Measurements from ENCODE around the gene ELP1. TPM values are rescaled to one million over a fixed set of nuclear protein-coding genes. Genes with fewer than 3 reads are reported as not detected.

Gene ELP1
- total RNA-seq, 1 experiment from 2014 or later: 27.9 TPM

DNA sequence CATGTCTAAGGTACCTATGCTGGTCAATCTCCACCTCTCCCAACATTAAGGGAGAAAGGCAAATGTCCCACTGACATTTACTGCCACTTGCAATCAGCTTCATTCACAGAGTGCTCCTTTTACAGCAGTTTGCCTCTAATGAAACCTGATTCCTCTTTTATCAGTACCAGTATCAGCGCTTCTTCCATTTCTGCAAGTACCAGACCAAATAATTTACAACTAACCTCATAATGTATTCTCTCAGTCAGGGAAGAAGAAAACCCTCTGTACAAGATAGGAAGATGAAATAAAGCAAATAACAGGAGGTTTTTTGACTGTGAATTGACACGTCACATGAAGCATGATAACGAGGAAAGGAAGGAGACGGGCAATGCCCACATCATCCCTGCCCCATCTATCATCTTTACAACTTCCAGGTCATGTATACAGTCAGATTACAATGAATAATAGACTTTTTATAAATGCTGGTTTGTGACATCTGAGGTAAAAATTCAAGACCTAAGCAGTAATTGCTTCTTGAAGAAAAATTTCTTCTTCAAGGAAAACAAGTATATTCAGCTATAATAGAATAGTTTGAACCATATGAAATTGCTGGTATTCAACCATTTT, 22.2 kb upstream of the ELP1 start:
- no peak overlapping the region for H3K4me3 Mint-ChIP-seq
- ChIA-PET POLR2A (no interaction called here), CTCF (interaction anchor here (1.0 kb wide), 1 partner anchor 227 kb away, joined by 3 read pairs; no protein-coding TSS in a partner anchor)
- no peaks in the 10 kb centered on the region for H3K4me1 Mint-ChIP-seq
- H3K36me3 Mint-ChIP-seq: peaks cover 8% of the 10 kb centered on the region
- no peak for ATAC-seq
- H3K27me3 Mint-ChIP-seq (ENCODE audit: low read depth): no peaks in the 10 kb centered on the region
- TF ChIP-seq, protein P1, sequence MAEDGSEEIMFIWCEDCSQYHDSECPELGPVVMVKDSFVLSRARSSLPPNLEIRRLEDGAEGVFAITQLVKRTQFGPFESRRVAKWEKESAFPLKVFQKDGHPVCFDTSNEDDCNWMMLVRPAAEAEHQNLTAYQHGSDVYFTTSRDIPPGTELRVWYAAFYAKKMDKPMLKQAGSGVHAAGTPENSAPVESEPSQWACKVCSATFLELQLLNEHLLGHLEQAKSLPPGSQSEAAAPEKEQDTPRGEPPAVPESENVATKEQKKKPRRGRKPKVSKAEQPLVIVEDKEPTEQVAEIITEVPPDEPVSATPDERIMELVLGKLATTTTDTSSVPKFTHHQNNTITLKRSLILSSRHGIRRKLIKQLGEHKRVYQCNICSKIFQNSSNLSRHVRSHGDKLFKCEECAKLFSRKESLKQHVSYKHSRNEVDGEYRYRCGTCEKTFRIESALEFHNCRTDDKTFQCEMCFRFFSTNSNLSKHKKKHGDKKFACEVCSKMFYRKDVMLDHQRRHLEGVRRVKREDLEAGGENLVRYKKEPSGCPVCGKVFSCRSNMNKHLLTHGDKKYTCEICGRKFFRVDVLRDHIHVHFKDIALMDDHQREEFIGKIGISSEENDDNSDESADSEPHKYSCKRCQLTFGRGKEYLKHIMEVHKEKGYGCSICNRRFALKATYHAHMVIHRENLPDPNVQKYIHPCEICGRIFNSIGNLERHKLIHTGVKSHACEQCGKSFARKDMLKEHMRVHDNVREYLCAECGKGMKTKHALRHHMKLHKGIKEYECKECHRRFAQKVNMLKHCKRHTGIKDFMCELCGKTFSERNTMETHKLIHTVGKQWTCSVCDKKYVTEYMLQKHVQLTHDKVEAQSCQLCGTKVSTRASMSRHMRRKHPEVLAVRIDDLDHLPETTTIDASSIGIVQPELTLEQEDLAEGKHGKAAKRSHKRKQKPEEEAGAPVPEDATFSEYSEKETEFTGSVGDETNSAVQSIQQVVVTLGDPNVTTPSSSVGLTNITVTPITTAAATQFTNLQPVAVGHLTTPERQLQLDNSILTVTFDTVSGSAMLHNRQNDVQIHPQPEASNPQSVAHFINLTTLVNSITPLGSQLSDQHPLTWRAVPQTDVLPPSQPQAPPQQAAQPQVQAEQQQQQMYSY (CRISPR knock-in tag; IDR thresholded peaks at IDR 0.05): no peak
- TF ChIP-seq, protein P2, sequence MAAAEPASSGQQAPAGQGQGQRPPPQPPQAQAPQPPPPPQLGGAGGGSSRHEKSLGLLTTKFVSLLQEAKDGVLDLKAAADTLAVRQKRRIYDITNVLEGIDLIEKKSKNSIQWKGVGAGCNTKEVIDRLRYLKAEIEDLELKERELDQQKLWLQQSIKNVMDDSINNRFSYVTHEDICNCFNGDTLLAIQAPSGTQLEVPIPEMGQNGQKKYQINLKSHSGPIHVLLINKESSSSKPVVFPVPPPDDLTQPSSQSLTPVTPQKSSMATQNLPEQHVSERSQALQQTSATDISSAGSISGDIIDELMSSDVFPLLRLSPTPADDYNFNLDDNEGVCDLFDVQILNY (CRISPR knock-in tag; IDR thresholded peaks at IDR 0.05): no peak
- TF ChIP-seq ZNF263 (CRISPR knock-in tag; IDR thresholded peaks at IDR 0.05; ENCODE audit: low read depth) (no peak), ETV6 (CRISPR knock-in tag; IDR thresholded peaks at IDR 0.05) (no peak), MXD4 (CRISPR knock-in tag; IDR thresholded peaks at IDR 0.05; ENCODE audit: borderline replicate concordance) (no peak)
- TF ChIP-seq, protein P3, sequence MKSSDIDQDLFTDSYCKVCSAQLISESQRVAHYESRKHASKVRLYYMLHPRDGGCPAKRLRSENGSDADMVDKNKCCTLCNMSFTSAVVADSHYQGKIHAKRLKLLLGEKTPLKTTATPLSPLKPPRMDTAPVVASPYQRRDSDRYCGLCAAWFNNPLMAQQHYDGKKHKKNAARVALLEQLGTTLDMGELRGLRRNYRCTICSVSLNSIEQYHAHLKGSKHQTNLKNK (CRISPR knock-in tag; IDR thresholded peaks at IDR 0.05): no peak
- TF ChIP-seq, protein P4, sequence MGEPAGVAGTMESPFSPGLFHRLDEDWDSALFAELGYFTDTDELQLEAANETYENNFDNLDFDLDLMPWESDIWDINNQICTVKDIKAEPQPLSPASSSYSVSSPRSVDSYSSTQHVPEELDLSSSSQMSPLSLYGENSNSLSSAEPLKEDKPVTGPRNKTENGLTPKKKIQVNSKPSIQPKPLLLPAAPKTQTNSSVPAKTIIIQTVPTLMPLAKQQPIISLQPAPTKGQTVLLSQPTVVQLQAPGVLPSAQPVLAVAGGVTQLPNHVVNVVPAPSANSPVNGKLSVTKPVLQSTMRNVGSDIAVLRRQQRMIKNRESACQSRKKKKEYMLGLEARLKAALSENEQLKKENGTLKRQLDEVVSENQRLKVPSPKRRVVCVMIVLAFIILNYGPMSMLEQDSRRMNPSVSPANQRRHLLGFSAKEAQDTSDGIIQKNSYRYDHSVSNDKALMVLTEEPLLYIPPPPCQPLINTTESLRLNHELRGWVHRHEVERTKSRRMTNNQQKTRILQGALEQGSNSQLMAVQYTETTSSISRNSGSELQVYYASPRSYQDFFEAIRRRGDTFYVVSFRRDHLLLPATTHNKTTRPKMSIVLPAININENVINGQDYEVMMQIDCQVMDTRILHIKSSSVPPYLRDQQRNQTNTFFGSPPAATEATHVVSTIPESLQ (CRISPR knock-in tag; IDR thresholded peaks at IDR 0.05): no peak
- TF ChIP-seq, protein P5, sequence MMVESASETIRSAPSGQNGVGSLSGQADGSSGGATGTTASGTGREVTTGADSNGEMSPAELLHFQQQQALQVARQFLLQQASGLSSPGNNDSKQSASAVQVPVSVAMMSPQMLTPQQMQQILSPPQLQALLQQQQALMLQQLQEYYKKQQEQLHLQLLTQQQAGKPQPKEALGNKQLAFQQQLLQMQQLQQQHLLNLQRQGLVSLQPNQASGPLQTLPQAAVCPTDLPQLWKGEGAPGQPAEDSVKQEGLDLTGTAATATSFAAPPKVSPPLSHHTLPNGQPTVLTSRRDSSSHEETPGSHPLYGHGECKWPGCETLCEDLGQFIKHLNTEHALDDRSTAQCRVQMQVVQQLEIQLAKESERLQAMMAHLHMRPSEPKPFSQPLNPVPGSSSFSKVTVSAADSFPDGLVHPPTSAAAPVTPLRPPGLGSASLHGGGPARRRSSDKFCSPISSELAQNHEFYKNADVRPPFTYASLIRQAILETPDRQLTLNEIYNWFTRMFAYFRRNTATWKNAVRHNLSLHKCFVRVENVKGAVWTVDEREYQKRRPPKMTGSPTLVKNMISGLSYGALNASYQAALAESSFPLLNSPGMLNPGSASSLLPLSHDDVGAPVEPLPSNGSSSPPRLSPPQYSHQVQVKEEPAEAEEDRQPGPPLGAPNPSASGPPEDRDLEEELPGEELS (CRISPR knock-in tag; IDR thresholded peaks at IDR 0.05): no peak
- TF ChIP-seq, protein P6, sequence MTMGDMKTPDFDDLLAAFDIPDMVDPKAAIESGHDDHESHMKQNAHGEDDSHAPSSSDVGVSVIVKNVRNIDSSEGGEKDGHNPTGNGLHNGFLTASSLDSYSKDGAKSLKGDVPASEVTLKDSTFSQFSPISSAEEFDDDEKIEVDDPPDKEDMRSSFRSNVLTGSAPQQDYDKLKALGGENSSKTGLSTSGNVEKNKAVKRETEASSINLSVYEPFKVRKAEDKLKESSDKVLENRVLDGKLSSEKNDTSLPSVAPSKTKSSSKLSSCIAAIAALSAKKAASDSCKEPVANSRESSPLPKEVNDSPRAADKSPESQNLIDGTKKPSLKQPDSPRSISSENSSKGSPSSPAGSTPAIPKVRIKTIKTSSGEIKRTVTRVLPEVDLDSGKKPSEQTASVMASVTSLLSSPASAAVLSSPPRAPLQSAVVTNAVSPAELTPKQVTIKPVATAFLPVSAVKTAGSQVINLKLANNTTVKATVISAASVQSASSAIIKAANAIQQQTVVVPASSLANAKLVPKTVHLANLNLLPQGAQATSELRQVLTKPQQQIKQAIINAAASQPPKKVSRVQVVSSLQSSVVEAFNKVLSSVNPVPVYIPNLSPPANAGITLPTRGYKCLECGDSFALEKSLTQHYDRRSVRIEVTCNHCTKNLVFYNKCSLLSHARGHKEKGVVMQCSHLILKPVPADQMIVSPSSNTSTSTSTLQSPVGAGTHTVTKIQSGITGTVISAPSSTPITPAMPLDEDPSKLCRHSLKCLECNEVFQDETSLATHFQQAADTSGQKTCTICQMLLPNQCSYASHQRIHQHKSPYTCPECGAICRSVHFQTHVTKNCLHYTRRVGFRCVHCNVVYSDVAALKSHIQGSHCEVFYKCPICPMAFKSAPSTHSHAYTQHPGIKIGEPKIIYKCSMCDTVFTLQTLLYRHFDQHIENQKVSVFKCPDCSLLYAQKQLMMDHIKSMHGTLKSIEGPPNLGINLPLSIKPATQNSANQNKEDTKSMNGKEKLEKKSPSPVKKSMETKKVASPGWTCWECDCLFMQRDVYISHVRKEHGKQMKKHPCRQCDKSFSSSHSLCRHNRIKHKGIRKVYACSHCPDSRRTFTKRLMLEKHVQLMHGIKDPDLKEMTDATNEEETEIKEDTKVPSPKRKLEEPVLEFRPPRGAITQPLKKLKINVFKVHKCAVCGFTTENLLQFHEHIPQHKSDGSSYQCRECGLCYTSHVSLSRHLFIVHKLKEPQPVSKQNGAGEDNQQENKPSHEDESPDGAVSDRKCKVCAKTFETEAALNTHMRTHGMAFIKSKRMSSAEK (CRISPR knock-in tag; IDR thresholded peaks at IDR 0.05; ENCODE audit: borderline replicate concordance): no peak
- no peaks in the 10 kb centered on the region for H3K9me3 Mint-ChIP-seq
- no peak overlapping the region for H3K27ac Mint-ChIP-seq
- DNase-seq (ENCODE audit: low spot score): no peak

Data from WTC11 (cell line).